SK-N-SH (cell line): ENCODE measurements around the gene LAMB1. TPM values are rescaled to one million over a fixed set of nuclear protein-coding genes. Genes with fewer than 3 reads are reported as not detected.

ENCODE experiments used
- CHD2 ChIP-seq: fragments of 150-350 bp; IDR thresholded peaks from 2 replicates; pipeline ENCODE4 v1.6.1; 2018; ENCODE audit warnings: low read length; ENCODE audit not compliant: partially characterized antibody
- ELF1 ChIP-seq: IDR thresholded peaks from 2 replicates; pipeline ENCODE4 v1.4.0; 2012
- EZH2phosphoT487 ChIP-seq: fragments of 200-600 bp; sonication (generic); IDR thresholded peaks from 2 replicates; pipeline ENCODE4 v1.6.1; 2017; ENCODE audit warnings: low read depth, mixed run types, mild to moderate bottlenecking, antibody characterized with exemption, moderate library complexity, borderline replicate concordance
- FOSL2 ChIP-seq: IDR thresholded peaks from 2 replicates; pipeline ENCODE4 v1.4.0; 2012; ENCODE audit warnings: low read depth, mild to moderate bottlenecking, moderate library complexity, borderline replicate concordance
- GABPA ChIP-seq: IDR thresholded peaks from 2 replicates; pipeline ENCODE4 v1.4.0; 2012; ENCODE audit warnings: low read depth, mild to moderate bottlenecking
- GATA2 ChIP-seq: sonication (generic); formaldehyde crosslinking; IDR thresholded peaks from 2 replicates; pipeline ENCODE4 v1.5.0; 2020; ENCODE audit warnings: mild to moderate bottlenecking, missing genetic modification reagents
- JUND ChIP-seq: IDR thresholded peaks from 2 replicates; pipeline ENCODE4 v1.4.0; 2012
- MAX ChIP-seq: IDR thresholded peaks from 2 replicates; pipeline ENCODE4 v1.4.0; 2012; ENCODE audit warnings: low read depth
- MEF2A ChIP-seq: IDR thresholded peaks from 2 replicates; pipeline ENCODE4 v1.4.0; 2012; ENCODE audit warnings: low read depth, borderline replicate concordance
- NFIC ChIP-seq: IDR thresholded peaks from 2 replicates; pipeline ENCODE4 v1.4.0; 2012; ENCODE audit warnings: borderline replicate concordance
- NRF1 ChIP-seq: IDR thresholded peaks from 2 replicates; pipeline ENCODE4 v1.6.1; 2012; ENCODE audit warnings: low read depth, mild to moderate bottlenecking, low read length
- PBX3 ChIP-seq: IDR thresholded peaks from 2 replicates; pipeline ENCODE4; 2012
- RCOR1 ChIP-seq: fragments of 150-350 bp; IDR thresholded peaks from 2 replicates; pipeline ENCODE4 v1.6.1; 2017; ENCODE audit warnings: antibody characterized with exemption, low read length
- REST ChIP-seq: IDR thresholded peaks from 2 replicates; pipeline ENCODE4 v1.6.1; 2012; ENCODE audit warnings: mild to moderate bottlenecking, low read depth, low read length, moderate library complexity
- RFX5 ChIP-seq: IDR thresholded peaks from 2 replicates; pipeline ENCODE4 v1.6.1; 2012; ENCODE audit warnings: mild to moderate bottlenecking, improper control_type of control experiment, low read length
- RXRA ChIP-seq: IDR thresholded peaks from 2 replicates; pipeline ENCODE4 v1.4.0; 2012; ENCODE audit warnings: low read depth, mild to moderate bottlenecking, borderline replicate concordance
- SIN3A ChIP-seq: IDR thresholded peaks from 2 replicates; pipeline ENCODE4 v1.6.1; 2012; ENCODE audit warnings: low read depth, mild to moderate bottlenecking, low read length, moderate library complexity, borderline replicate concordance
- TCF12 ChIP-seq: IDR thresholded peaks from 2 replicates; pipeline ENCODE4 v1.4.0; 2012
- TEAD4 ChIP-seq: IDR thresholded peaks from 2 replicates; pipeline ENCODE4 v1.4.0; 2012; ENCODE audit warnings: mild to moderate bottlenecking, borderline replicate concordance; ENCODE audit not compliant: insufficient read depth
- polyA plus RNA-seq, 3 experiments: library from polyadenylated mRNA; depleted of rRNA; stranded (reverse); fragments of >200 nt; gene quantifications; 2 replicates each; pipeline ENCODE4 v1.2.3, GENCODE V29; 2012

LAMB1 gene
- polyA plus RNA-seq, 1 of the 3 experiments (the other 2 are of a cell fraction) = 435 TPM

- TF ChIP-seq RCOR1 (peak; percentile 89), NFIC (0 out of 2 replicates have a peak, but pooled peaks have one; percentile 14), GABPA (no peak), RXRA (no peak), TCF12 (peak; percentile 95), JUND (no peak), FOSL2 (no peak), ELF1 (no peak), RFX5 (no peak), TEAD4 (no peak), PBX3 (peak; percentile 37; the same call in 1 of the 2 replicates), CHD2 (peak; percentile 85), GATA2 (CRISPR knock-in tag) (no peak; the same call in none of the 2 replicates), MAX (peak; percentile 90), SIN3A (peak; percentile 47; the same call in 1 of the 2 replicates), MEF2A (no peak), REST (0 out of 2 replicates have a peak, but pooled peaks have one; percentile 17), EZH2phosphoT487 (no peak), NRF1 (peak; percentile 42)
Measured at GRCh38 chr7:108001764-108002725, 916 bp downstream of the LAMB1 start (continued).
